Measurements from ENCODE around the gene MRGPRD.

GRCh38 chr11:69027704-69028372 is 47.1 kb upstream of the MRGPRD start:
- TF ChIP-seq, protein P1, sequence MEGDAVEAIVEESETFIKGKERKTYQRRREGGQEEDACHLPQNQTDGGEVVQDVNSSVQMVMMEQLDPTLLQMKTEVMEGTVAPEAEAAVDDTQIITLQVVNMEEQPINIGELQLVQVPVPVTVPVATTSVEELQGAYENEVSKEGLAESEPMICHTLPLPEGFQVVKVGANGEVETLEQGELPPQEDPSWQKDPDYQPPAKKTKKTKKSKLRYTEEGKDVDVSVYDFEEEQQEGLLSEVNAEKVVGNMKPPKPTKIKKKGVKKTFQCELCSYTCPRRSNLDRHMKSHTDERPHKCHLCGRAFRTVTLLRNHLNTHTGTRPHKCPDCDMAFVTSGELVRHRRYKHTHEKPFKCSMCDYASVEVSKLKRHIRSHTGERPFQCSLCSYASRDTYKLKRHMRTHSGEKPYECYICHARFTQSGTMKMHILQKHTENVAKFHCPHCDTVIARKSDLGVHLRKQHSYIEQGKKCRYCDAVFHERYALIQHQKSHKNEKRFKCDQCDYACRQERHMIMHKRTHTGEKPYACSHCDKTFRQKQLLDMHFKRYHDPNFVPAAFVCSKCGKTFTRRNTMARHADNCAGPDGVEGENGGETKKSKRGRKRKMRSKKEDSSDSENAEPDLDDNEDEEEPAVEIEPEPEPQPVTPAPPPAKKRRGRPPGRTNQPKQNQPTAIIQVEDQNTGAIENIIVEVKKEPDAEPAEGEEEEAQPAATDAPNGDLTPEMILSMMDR (IDR thresholded peaks at IDR 0.05; ENCODE audit: low read depth, low read length): no peak
- no peak for TF ChIP-seq EZH2phosphoT487 (IDR thresholded peaks at IDR 0.05; ENCODE audit: low read depth)
